SKM-1 (cell line): Measurements from ENCODE around the gene C1orf232.

Experiments used
- DNase-seq: peaks from one replicate; lab custom pipeline; 2025; ENCODE audit not compliant: unreplicated experiment; lab: John Stamatoyannopoulos, UW

The C1orf232 gene

GRCh38 chr1:26158271-26158907 lies 10.4 kb downstream of the C1orf232 start:
- DNase-seq: no peak

- DNase-seq: no peak
Measured at GRCh38 chr1:26156285-26157038, 12.3 kb downstream of the C1orf232 start.

- DNase-seq: no peak
Measured at GRCh38 chr1:26155370-26156284, 13.1 kb downstream of the C1orf232 start.

- no peak for DNase-seq
Measured at GRCh38 chr1:26154750-26155149, 14.0 kb downstream of the C1orf232 start.

GRCh38 chr1:26153966-26154532 lies 14.7 kb downstream of the C1orf232 start:
- no peak for DNase-seq

- no peak for DNase-seq
Measured at GRCh38 chr1:26148887-26149286, 19.9 kb downstream of the C1orf232 start.

GRCh38 chr1:26145960-26146294 lies 22.8 kb downstream of the C1orf232 start:
- DNase-seq: no peak

- peak; percentile 60 for DNase-seq
Measured at GRCh38 chr1:26145041-26145959, 23.5 kb downstream of the C1orf232 start.

GRCh38 chr1:26142159-26142558 lies 26.6 kb downstream of the C1orf232 start:
- no peak for DNase-seq

GRCh38 chr1:26138974-26139558 lies 29.7 kb downstream of the C1orf232 start:
- DNase-seq: no peak

- no peak for DNase-seq
Measured at GRCh38 chr1:26134466-26134865, 34.3 kb downstream of the C1orf232 start.

GRCh38 chr1:26132834-26133167 lies 36.0 kb downstream of the C1orf232 start:
- no peak for DNase-seq

- DNase-seq: no peak
Measured at GRCh38 chr1:26132128-26132833, 36.5 kb downstream of the C1orf232 start.

GRCh38 chr1:26130695-26131094 lies 38.1 kb downstream of the C1orf232 start:
- no peak for DNase-seq

- no peak for DNase-seq
Measured at GRCh38 chr1:26129778-26130177, 39.0 kb downstream of the C1orf232 start.

- no peak for DNase-seq
Measured at GRCh38 chr1:26127235-26128163, 41.3 kb downstream of the C1orf232 start.

GRCh38 chr1:26126321-26127084 lies 42.3 kb downstream of the C1orf232 start:
- peak; percentile 60 for DNase-seq

- DNase-seq: no peak
Measured at GRCh38 chr1:26125946-26126320, 42.8 kb downstream of the C1orf232 start.
